H1 (cell line): ENCODE results near the gene WDR1. TPM values are rescaled to one million over a fixed set of nuclear protein-coding genes. Genes with fewer than 3 reads are reported as not detected.

Experiments
- CTCF ChIA-PET: fragments of 300-600 bp; sonication (Branson Sonifier 250); formaldehyde crosslinking; loops from one replicate; lab custom pipeline; 2021; ENCODE audit not compliant: partially characterized antibody; lab: Charles Lee
- POLR2A ChIA-PET: fragments of 300-600 bp; sonication (Branson Sonifier 250); formaldehyde crosslinking; loops from one replicate; lab custom pipeline; 2021; ENCODE audit warnings: inconsistent platforms; ENCODE audit not compliant: partially characterized antibody; lab: Charles Lee
- DNase-seq, 2 experiments: peaks; one replicate each; pipeline versions ENCODE4 v3.0.0 to v3.0.0-alpha.2; 2010 to 2022; ENCODE audit warnings: low spot score in 2 of 2, low read depth in 1 of 2, mixed read lengths in 1 of 2
- FAIRE-seq: peaks from 2 replicates; lab custom pipeline; 2011; peaks lifted over from hg19 to GRCh38; lab: Jason Lieb, UNC
- H2AFZ ChIP-seq: 2 replicates; pipeline ENCODE4 v1.8.1; 2012; ENCODE audit warnings: low read length, inconsistent platforms
- H2AK5ac ChIP-seq: 2 replicates; pipeline ENCODE4 v1.6.1; 2013; ENCODE audit warnings: low read depth, low read length
- H2BK120ac ChIP-seq: replicated peaks from 2 replicates; pipeline ENCODE3; 2013; ENCODE audit warnings: low read depth, low read length, inconsistent platforms
- H2BK12ac ChIP-seq: 2 replicates; pipeline ENCODE4 v1.6.1; 2013; ENCODE audit warnings: low read depth, low read length
- H2BK15ac ChIP-seq: 2 replicates; pipeline ENCODE4 v1.6.1; 2013; ENCODE audit warnings: low read length
- H2BK20ac ChIP-seq: 2 replicates; pipeline ENCODE4 v1.6.1; 2013; ENCODE audit warnings: low read length
- H2BK5ac ChIP-seq: 2 replicates; pipeline ENCODE4 v1.6.1; 2013; ENCODE audit warnings: low read depth, low read length
- H3K14ac ChIP-seq: 2 replicates; pipeline ENCODE4 v1.6.1; 2013; ENCODE audit warnings: inconsistent platforms; ENCODE audit not compliant: insufficient read length
- H3K18ac ChIP-seq: 2 replicates; pipeline ENCODE4 v1.6.1; 2013; ENCODE audit warnings: low read length; ENCODE audit errors: extremely low read depth
- H3K23ac ChIP-seq: 2 replicates; pipeline ENCODE4 v1.6.1; 2013; ENCODE audit warnings: inconsistent platforms; ENCODE audit not compliant: insufficient read length
- H3K23me2 ChIP-seq: 2 replicates; pipeline ENCODE4 v1.6.1; 2013; ENCODE audit warnings: low read depth, low read length
- H3K27ac ChIP-seq: 2 replicates; pipeline ENCODE4 v1.6.1; 2011; ENCODE audit warnings: low read depth, low read length, inconsistent platforms
- H3K27me3 ChIP-seq, 4 experiments: replicated peaks in 1 of 4; 1 replicate in 1 of 4; 2 replicates in 3 of 4; pipeline versions ENCODE4 v1.6.1 to v1.8.1; 2011 to 2013; ENCODE audit warnings: low read length in 3 of 4, mild to moderate bottlenecking in 3 of 4, inconsistent platforms in 2 of 4, mixed read lengths in 2 of 4, moderate library complexity in 1 of 4; ENCODE audit not compliant: control insufficient read depth in 3 of 4, insufficient read depth in 3 of 4; ENCODE audit errors: extremely low read depth in 1 of 4
- H3K36me3 ChIP-seq, 4 experiments: 2 replicates each; pipeline versions ENCODE4 v1.6.1 to v1.8.1; 2011 to 2013; ENCODE audit warnings: mild to moderate bottlenecking in 4 of 4, low read length in 3 of 4, moderate library complexity in 2 of 4, control low read depth in 1 of 4, inconsistent platforms in 1 of 4; ENCODE audit not compliant: insufficient read depth in 4 of 4, control insufficient read depth in 2 of 4
- H3K4ac ChIP-seq: replicated peaks from 2 replicates; pipeline ENCODE3; 2013; ENCODE audit warnings: low read length, low read depth, mixed read lengths, inconsistent platforms; ENCODE audit not compliant: insufficient read length
- H3K4me1 ChIP-seq, 4 experiments: replicated peaks in 1 of 4; 1 replicate in 1 of 4; 2 replicates in 3 of 4; pipeline versions ENCODE4 v1.6.1 to v1.8.1; 2011 to 2013; ENCODE audit warnings: low read length in 3 of 4, inconsistent platforms in 2 of 4, mixed read lengths in 1 of 4; ENCODE audit not compliant: insufficient read depth in 4 of 4, control insufficient read depth in 3 of 4
- H3K4me2 ChIP-seq, 2 experiments: 2 replicates each; pipeline versions ENCODE4 v1.6.1 to v1.8.1; 2011 to 2013; ENCODE audit warnings: low read depth in 2 of 2, low read length in 2 of 2, control low read depth in 1 of 2, inconsistent platforms in 1 of 2, mild to moderate bottlenecking in 1 of 2; ENCODE audit not compliant: insufficient read depth in 1 of 2
- H3K4me3 ChIP-seq, 4 experiments: fragments of 200-600, 300-600 bp in 1 of 4; sonication (generic), shearing (Covaris generic), sonication (Bioruptor Twin) in 1 of 4; 2 replicates each; pipeline versions ENCODE4 v1.5.1 to v1.8.1; 2011 to 2016; ENCODE audit warnings: low read length in 4 of 4, low read depth in 3 of 4, control low read depth in 2 of 4, inconsistent platforms in 2 of 4, mild to moderate bottlenecking in 2 of 4, mixed read lengths in 1 of 4, moderate library complexity in 1 of 4; ENCODE audit not compliant: insufficient read depth in 2 of 4; ENCODE audit errors: extremely low read depth in 1 of 4
- H3K56ac ChIP-seq: replicated peaks from 2 replicates; pipeline ENCODE3; 2013; ENCODE audit warnings: low read depth, mild to moderate bottlenecking, mixed read lengths, low read length, inconsistent platforms; ENCODE audit not compliant: insufficient read length
- H3K79me1 ChIP-seq: 2 replicates; pipeline ENCODE4 v1.6.1; 2013; ENCODE audit warnings: low read depth, low read length, control low read depth
- H3K79me2 ChIP-seq, 2 experiments: 2 replicates each; pipeline versions ENCODE4 v1.6.1 to v1.8.1; 2012 to 2013; ENCODE audit warnings: low read length in 2 of 2, mild to moderate bottlenecking in 2 of 2, inconsistent platforms in 1 of 2; ENCODE audit not compliant: insufficient read depth in 2 of 2, control insufficient read depth in 1 of 2
- H3K9ac ChIP-seq, 4 experiments: replicated peaks in 1 of 4; 1 replicate in 1 of 4; 2 replicates in 3 of 4; pipeline versions ENCODE4 v1.6.1 to v1.8.1; 2011 to 2013; ENCODE audit warnings: low read depth in 3 of 4, low read length in 3 of 4, control low read depth in 2 of 4, mild to moderate bottlenecking in 2 of 4, moderate library complexity in 2 of 4, inconsistent platforms in 1 of 4; ENCODE audit errors: extremely low read depth in 1 of 4
- H3K9me3 ChIP-seq, 2 experiments: 2 replicates each; pipeline versions ENCODE4 v1.6.1 to v1.8.1; 2012 to 2013; ENCODE audit warnings: mild to moderate bottlenecking in 2 of 2, moderate library complexity in 2 of 2, control low read depth in 1 of 2, inconsistent platforms in 1 of 2, low read depth in 1 of 2, low read length in 1 of 2, mixed read lengths in 1 of 2; ENCODE audit not compliant: insufficient read depth in 2 of 2
- H4K20me1 ChIP-seq, 2 experiments: replicated peaks in 1 of 2; 2 replicates each; pipeline versions ENCODE3 to v1.8.1; 2011 to 2013; ENCODE audit warnings: inconsistent platforms in 2 of 2, low read length in 2 of 2, mild to moderate bottlenecking in 1 of 2; ENCODE audit not compliant: insufficient read depth in 2 of 2, control insufficient read depth in 1 of 2
- H4K5ac ChIP-seq: 2 replicates; pipeline ENCODE4 v1.6.1; 2013; ENCODE audit warnings: low read length, low read depth, mixed read lengths, inconsistent platforms; ENCODE audit not compliant: insufficient read length
- H4K8ac ChIP-seq: 2 replicates; pipeline ENCODE4 v1.8.0; 2013; ENCODE audit warnings: mild to moderate bottlenecking, moderate library complexity, low read length, inconsistent platforms; ENCODE audit not compliant: insufficient read depth; ENCODE audit errors: extremely low read depth
- H4K91ac ChIP-seq: replicated peaks from 2 replicates; pipeline ENCODE3; 2013; ENCODE audit warnings: low read length, mixed read lengths, inconsistent platforms; ENCODE audit not compliant: insufficient read length
- BRCA1 ChIP-seq: IDR thresholded peaks from 2 replicates; pipeline ENCODE4 v1.6.1; 2012; ENCODE audit warnings: low read depth, low read length, improper control_type of control experiment
- GABPA ChIP-seq: IDR thresholded peaks from 2 replicates; pipeline ENCODE4 v1.6.1; 2011; ENCODE audit warnings: mild to moderate bottlenecking, low read length, moderate library complexity, borderline replicate concordance; ENCODE audit not compliant: insufficient read depth
- WGBS, 2 experiments: shearing (Covaris generic) in 1 of 2; methylation state at CpG; one replicate each; pipeline versions ENCODE4 v1.1.6 to v1.1.7; 2013 to 2015; ENCODE audit warnings: low lambda C conversion rate in 2 of 2, mixed read lengths in 2 of 2, inconsistent platforms in 1 of 2, low coverage in 1 of 2, missing lambda C conversion rate in 1 of 2; ENCODE audit not compliant: insufficient replicate concordance in 2 of 2, insufficient coverage in 1 of 2, insufficient read length in 1 of 2; ENCODE audit errors: extremely low coverage in 1 of 2, missing lambda C conversion rate in 1 of 2; 5-methylcytosine and 5-hydroxymethylcytosine counted together
- polyA plus RNA-seq, 7 experiments: library from polyadenylated mRNA; depleted of rRNA in 3 of 7; stranded (reverse) in 5 of 7; unstranded in 2 of 7; fragments of >200 nt in 5 of 7; fragments of 200-250 nt in 2 of 7; gene quantifications; 1 replicate in 5 of 7; 2 replicates in 1 of 7; 4 replicates in 1 of 7; pipeline versions ENCODE4 v1.2.1 to v1.2.3, GENCODE V29; 2011 to 2013; ENCODE audit warnings: missing spikeins in 2 of 7, mixed read lengths in 2 of 7
- total RNA-seq: library from RNA; stranded (reverse); fragmentation: NEBNext Ultra II Directional; extraction: Animal tissue kit (Norgen Biotek cat#: 25700); gene quantifications from 2 replicates; pipeline ENCODE4 v1.2.1, GENCODE V29; 2021

Gene WDR1
- total and polyA plus RNA-seq, 2 of the 8 experiments (the other 6 are each of a cell fraction or from before 2014, with no cell fraction given), result 315 to 377 TPM

DNA sequence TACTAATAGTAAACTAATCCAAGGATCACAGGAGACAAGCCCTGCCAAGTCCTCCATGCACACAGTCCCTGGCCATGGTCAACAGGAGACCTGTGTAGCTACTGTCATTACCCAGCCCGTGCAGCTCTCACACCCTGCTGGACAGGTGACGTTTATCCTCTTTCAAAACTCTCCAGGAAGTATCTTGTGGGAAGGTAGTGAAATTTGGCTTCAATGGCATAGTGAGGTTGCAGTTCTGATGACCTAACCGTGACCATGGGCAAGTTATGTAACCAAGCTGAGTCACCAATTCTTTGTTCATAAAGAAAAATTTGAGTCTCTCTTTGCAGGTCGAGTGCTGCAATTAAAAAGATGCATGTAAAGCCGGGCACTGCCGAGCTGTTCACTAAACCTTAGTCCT, 84.0 kb downstream of the WDR1 start:
- no peaks in the 10 kb centered on the region for H3K9me3 ChIP-seq
- no peak overlapping the region for H2AFZ ChIP-seq
- no peak overlapping the region for H3K56ac ChIP-seq
- no peak overlapping the region for H2BK12ac ChIP-seq
- H2BK15ac ChIP-seq, result no peak overlapping the region
- H3K4me1 ChIP-seq, result peaks cover 0 to 2% (median 0%) of the 10 kb centered on the region in 4 experiments; a peak in 1 of 7 replicates
- no peak overlapping the region for H2BK5ac ChIP-seq
- H3K79me1 ChIP-seq, result no peaks in the 10 kb centered on the region
- no peaks in the 10 kb centered on the region for H3K36me3 ChIP-seq
- ChIA-PET CTCF (interaction anchor here (0.9 to 6.4 kb wide), 8 partner anchors 8 to 329 kb away, joined by 3 to 29 read pairs (median 4); no protein-coding TSS in a partner anchor), POLR2A (interaction anchor here (0.6 to 1.0 kb wide), 2 partner anchors 71 to 81 kb away, joined by 3 read pairs; no protein-coding TSS in a partner anchor)
- H4K20me1 ChIP-seq, result no peaks in the 10 kb centered on the region
- H3K23me2 ChIP-seq, result no peaks in the 10 kb centered on the region
- no peak overlapping the region for H4K5ac ChIP-seq
- H3K18ac ChIP-seq, result no peak overlapping the region
- H3K4ac ChIP-seq, result no peak overlapping the region
- no peak overlapping the region for H3K4me2 ChIP-seq
- H2BK20ac ChIP-seq, result no peak overlapping the region
- H2BK120ac ChIP-seq, result no peak overlapping the region
- 92% methylated on average over 6 of the region's 6 CpGs; no CpG with 5 or more reads in 1 of the 2 experiments for WGBS, 2 experiments
- no peak overlapping the region for H3K4me3 ChIP-seq
- no peak for DNase-seq
- H3K23ac ChIP-seq, result no peak overlapping the region
- no peaks in the 10 kb centered on the region for H3K79me2 ChIP-seq
- H4K8ac ChIP-seq, result no peak overlapping the region
- H3K27me3 ChIP-seq, result no peaks in the 10 kb centered on the region; a peak in 1 of 7 replicates
- no peak overlapping the region for H3K14ac ChIP-seq
- no peak overlapping the region for H2AK5ac ChIP-seq
- no peak for FAIRE-seq
- H4K91ac ChIP-seq, result no peak overlapping the region
- no peak overlapping the region for H3K27ac ChIP-seq
- H3K9ac ChIP-seq, result no peak overlapping the region
- no peak for TF ChIP-seq GABPA
- TF ChIP-seq BRCA1, result no peak
